Activated T-helper 1 cell treated with anti-CD3 and anti-CD28 coated beads, Interleukin-2, amount 50 U/mL, for 16 hours (primary cell): ENCODE results near the gene PCBP1.
"Not testable (repeated sequence)": the region's sequence is repeated elsewhere in the genome, so short reads cannot be mapped to it uniquely, and the experiment has no call there.

ENCODE experiments used
- DNase-seq, 2 donors: peaks; one replicate each; pipeline ENCODE4 v3.0.0-alpha.2; 2020; ENCODE audit warnings: low read depth in 1 of 2, low spot score in 1 of 2

PCBP1 gene

DNA sequence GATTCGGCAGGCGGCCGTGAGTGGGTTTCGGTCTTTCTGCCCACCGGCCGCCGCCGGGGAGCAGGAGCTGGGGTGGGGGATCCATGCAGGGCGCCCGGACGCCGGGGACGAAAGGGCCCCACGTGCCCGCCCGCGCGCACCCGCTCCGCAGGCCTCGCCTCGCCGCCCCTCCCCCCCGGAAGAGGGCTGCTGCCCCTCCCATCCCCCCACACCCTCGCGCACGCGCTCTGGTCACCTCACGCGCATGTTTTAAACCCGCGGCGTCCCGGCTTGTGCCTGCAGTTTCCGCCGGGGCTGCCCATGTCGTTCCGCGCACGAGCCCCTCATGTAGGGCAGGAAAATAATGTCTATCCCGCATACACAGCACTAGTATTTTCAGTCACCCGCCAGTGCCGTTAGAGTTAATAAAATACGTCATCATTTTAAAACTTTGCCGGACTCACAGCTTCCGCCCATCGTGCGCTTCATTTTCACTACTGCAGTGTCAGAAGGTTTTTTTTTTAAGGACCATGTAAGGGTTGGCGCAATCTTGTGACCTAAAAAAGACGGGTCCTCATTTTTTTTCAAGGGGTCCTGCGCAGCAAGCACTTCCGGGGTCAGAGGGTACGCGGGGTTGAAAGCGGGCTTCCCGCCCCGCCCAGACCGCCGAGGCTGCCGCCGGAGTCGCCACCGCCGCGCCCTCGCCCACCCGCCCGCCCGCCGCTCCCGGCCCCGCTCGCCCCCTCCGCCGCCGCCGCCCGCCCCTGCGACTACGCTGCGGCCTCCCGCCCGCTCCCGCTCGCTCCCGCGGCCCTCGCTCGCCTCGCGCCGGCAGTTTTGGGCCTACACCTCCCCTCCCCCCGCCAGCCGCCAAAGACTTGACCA lies at the start of gene PCBP1:
TSS of gene PCBP1 (plus strand) at position 640 of the 864 bp plus-strand sequence. CDS start 267 bp downstream, outside the sequence.
- DNase-seq: peak; percentile 94 to 97

DNA sequence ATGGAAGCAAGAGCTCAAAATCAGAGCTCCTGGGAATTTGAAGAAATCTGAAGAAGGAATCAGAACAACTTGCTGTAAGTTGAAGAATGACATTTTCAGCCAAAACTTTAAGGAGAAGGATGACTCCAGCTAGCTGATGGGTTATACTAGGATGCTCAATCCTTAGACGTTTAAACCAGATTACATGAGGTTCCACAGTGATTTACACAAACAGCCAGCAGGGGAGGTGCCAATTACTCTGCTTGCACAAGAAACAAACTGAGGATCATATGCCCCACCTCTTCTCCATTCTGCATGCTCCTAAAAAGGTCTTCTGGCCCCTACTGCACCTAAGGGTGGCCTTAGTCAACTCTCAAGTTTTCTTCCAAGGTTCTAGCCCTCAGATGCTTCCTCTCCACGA lies 47.9 kb upstream of the PCBP1 start:
- DNase-seq: no peak

DNA sequence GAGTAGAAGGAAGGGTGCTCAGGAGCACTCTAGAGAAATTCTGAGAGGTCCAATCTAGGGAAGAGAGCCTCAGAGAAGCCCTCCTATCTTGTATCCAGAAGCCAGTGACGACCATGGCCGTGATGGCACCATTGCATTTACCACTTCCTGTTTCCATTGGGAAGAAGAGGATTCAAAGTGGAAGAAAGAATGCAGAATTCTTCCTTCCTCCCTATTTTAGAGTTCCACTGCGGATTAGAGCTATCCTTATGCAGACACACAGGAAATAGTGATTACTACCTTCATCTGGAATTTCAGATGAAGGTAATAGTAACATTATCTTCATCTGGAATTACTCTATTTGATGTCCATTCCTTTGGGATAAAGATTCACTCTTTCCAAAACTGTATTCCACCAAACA lies 45.6 kb upstream of the PCBP1 start:
- DNase-seq: no peak

DNA sequence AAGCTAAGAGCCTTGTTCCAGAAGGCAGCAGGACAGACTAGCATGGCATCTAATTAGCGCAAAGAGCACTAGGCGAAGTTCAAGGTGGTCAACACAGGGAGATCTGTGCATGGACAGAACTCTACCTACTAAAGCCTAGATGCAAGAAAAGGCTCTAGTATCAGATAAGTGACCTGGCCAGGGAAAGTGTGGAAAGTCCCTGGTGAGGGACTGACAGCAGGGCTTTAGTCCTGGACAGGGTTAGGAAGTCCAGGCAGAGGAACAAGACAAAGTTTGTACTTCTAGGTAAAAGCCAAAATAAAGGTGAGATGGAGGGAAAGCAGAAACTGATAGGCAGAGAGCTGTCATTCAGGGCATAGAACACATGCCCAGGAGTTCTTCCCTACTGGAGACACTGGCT lies 45.0 kb upstream of the PCBP1 start:
- DNase-seq: no peak

DNA sequence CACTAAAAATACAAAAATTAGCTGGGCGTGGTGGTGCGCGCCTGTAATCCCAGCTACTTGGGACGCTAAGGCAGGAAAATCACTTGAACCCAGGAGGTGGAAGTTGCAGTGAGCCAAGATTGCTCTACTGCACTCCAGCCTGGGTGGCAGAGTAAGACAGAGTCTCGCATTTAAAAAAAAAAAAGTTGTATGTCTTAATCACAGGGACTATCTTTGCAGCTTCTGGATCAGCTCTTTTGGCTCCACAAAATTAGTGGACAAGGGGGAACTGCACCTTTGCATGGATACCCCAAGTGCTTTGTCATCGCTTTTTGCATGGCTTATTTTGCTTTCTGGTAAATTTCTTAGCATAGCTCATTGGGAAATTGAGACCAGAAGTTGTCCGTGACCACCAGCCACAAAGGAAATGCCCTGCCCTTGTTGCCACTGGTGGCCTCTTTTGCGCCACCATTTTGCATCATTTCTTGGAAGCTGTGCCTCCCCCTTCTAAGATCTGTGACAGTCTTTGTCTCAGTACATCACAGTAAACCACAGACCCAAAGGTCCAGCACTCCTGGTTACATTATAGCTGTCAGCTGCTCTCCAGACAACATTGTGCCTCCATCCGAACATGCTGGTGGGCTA lies 43.9 kb upstream of the PCBP1 start:
- no peak for DNase-seq

DNA sequence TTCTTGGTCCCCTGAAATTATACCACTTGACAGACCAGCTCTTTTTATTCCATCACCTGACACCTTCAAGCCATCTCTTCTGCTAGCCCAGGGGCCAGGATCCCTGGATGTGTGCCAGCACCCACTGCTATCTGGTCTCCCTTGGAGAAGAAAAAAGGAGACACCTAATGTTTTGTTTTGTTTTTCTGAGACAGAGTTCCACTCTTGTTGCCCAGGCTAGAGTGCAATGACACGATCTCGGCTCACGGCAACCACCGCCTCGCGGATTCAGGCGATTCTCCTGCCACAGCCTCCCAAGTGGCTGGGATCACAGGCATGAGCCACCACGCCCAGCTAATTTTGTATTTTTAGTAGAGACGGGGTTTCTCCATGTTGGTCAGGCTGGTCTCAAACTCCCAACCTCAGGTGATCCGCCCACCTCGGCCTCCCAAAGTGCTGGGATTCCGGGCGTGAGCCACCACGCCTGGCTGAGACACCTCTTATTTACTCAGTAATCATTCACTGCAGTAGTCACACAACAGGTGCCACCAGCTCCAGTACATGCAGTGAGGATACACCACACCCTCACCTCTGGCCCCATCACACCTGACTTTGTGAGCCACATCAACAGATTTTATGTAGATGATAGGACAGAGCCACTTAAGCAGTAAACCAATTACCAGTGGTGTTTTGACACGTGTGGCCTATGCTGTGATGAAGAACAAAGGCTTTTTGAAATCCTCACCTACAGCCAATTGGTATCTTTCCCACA lies 42.8 kb upstream of the PCBP1 start:
- DNase-seq: no peak

DNA sequence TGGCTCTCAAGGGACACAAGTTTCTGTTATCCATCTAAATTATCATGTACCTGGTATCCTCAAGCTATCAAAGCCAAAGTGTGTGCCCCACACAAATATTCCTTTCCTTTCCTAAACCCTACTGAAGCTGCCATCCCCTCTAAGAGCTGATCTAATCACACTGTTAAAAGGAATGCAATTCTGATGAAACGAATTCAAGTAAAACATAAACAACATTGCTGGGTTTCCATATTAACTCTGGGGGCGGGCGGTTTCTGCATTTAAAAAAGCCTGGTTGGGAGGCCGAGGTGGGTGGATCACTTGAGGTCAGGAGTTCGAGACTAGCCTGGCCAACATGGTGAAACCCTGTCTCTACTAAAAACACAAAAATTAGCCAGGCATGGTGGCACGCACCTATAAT lies 41.9 kb upstream of the PCBP1 start:
- no peak for DNase-seq

DNA sequence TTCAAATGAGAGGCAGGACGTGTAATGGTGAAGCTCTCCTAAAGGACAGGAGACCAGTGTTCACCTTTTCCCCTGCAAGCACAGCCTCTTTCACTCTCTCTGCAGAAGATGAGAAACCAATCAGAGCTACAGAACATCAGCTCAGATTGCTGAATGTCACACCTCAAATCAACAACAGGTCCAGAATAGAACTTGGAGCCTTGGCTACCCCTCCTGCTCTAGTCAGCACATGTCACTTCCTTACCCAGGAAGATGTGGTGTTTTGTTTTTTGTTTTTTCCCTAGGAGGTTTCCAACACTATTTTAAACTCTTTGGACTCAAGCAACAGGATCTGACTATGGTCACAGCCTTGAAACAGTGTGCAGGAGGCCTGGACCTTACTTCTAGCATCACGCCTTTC lies 41.3 kb upstream of the PCBP1 start:
- no peak for DNase-seq

DNA sequence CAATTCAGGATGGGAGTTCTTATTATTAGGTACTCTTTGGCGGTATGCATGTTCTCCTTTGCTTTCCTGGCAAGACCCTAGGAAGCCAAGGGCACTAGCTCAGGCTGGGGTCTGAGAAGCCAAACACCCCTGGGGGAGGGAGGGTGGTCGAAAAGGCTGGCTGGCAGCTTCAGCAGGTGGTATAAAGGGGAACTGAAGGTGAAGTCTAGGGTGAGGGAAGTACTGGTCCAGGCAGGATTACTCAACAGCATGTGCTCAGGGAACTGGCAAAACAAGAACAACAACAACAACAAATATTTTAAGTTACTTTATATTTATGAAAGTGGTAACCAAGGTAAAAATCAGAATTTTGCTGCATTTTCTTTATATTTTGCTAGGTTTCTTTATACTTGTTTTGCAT lies 40.7 kb upstream of the PCBP1 start:
- DNase-seq: no peak

DNA sequence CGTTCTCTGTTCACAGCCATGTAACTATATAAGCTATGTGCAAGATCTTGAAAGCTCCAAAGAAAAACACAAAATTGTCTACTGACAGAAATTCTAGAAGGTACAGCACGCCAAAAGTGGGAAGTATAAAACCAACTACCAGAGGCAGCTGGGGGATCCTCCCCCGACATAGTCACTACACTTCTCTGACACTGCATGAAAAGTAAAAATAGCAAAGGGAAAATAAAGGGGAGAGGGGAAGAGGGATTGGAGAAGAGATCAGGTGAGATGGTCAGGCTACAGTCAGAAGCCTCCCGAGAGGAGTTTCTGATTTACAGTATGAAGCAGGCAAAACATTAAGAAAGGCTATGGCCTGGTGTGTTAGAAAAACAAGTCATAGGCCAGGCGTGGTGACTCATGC lies 39.8 kb upstream of the PCBP1 start:
- no peak for DNase-seq

DNA sequence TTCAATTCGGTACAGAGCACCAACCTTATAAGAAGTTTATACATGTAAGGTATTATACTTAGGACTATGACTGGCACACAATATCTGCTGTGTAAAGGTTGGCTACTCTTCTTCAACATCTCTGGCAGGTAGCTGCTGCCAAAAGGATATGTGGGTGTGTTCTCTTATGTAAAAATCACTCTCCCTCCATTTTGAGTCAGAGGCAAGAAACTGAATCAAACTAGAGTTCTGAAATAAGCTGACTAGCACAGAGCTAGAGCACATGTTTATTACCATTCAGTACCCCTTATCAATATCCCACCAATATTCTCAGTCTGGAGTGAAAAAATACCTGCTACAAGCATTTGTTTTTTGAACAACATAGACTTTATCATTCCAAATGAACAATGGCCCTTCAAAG lies 38.0 kb upstream of the PCBP1 start:
- no peak for DNase-seq

DNA sequence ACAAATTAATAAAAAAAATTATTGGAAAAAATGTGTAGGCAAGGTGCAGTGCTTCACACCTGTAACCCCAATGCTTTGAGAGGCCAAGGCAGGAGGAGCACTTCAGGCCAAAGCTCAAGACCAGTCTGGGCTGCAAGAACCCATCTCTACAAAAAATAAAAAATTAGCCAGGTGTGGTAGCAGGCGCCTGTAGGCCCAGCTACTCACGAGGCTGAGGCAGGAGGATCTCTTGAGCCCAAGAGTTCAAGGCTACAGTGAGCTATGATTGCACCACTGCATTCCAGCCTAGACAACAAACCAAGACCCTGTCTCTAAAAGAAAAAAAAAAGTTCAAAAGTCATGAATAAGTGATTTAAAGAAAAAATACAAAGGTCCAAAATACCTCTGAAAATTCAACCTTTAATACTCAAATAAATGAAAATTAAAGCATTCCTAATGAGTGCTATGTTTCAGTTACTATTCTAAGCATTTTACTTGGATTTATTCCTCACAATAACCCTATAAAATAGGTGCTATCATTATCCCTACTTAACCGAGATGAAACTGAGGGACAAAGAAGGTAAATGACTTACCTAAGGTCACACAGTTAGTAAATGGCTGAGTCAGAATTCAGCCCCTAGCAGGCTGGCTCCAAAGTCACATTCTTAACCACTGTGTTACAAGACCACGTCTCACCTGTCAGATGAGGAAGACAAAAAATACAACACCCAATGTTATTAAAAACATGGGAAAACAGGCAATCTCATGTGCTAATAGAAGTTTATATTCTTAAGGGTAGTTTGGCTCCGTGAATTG lies 36.4 kb upstream of the PCBP1 start:
- no peak for DNase-seq

DNA sequence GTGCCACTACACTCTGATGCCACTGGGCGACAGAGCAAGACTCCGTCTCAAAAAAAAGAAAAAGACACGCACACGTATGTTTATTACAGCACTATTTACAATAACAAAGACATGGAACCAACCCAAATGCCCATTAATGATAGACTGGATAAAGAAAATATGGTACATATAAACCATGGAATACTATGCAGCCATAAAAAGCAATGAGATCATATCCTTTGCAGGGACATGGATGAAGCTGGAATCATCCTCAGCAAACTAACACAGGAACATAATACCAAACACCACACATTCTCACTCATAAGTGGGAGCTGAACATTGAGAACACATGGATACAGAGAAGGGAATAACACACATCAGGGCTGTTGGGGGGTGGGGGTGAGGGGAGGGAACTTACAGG lies 32.0 kb upstream of the PCBP1 start:
- DNase-seq: not testable (repeated sequence)

DNA sequence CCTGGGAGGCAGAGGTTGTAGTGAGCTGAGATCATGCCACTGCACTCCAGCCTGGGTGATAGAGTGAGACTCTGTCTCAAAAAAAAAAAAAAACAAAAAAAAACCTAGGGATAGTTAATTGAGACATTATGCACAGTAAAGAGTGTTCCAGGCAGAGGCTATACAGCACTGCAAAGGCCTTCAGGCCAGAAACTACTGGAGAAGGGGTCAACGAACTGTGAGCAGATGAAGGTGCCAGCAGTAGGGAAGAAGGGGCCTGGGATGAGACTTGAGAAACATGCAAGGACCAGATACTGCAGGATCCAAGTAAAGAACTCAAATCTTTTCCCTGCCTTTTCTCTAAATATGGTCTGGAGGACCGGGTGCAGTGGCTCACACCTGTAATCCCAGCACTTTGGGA lies 26.0 kb upstream of the PCBP1 start:
- DNase-seq: no peak

DNA sequence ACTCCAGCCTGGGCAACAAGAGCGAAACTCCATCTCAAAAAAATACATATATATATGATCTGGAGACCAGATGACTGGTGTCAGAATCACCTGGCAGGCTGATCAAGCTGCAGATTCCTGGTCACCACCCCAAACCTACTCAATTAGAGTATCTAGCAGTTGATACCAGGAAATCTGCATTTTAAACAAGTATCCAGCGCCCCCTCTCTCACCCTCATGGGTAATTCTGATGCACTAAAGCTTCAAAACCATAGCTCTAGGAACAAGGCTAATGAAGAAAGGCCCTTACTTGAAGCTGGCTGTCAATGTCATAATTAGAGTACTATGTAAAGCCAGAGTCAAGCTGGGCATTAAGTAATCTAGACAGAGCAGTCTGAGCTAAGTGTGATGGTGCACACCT lies 25.0 kb upstream of the PCBP1 start:
- no peak for DNase-seq

DNA sequence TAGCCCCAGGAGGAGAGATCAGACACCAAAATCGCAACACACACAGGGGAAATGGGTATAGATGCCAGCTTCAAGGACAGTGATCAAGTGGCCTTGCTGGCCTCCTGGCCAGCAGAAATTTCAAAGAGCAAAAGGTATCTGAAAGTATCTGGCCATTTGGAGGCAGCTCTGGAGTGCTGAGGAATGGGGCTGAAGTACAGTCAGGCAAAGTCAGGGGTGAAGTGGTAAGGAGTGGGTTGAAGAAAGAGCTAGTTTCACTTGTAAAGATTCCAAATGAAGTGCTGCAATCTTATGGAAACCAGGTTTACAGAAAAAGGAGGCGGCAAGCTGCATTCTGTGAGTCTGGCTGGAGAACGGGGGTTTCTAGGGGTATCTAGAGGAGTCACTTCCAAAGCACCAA lies 19.2 kb upstream of the PCBP1 start:
- no peak for DNase-seq

DNA sequence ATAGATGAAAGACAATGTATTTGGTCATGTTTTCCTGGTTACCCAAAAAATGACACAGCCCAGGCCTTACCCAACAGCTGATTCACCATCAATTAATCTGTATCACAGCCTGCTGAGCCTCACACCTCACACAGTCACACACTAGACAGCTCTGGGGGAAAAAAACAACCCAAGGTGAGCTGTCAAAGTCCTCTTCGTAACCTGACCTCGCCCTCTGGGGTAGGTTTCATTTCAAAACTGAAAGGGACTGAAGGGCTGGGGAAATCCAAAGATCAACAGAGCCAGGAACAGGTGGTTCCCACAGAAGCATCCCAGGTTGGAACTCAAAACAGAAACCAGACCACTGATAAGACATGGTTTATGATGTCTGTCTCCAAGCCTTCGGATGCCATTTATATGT lies 18.2 kb upstream of the PCBP1 start:
- DNase-seq: peak; percentile 17 to 53

DNA sequence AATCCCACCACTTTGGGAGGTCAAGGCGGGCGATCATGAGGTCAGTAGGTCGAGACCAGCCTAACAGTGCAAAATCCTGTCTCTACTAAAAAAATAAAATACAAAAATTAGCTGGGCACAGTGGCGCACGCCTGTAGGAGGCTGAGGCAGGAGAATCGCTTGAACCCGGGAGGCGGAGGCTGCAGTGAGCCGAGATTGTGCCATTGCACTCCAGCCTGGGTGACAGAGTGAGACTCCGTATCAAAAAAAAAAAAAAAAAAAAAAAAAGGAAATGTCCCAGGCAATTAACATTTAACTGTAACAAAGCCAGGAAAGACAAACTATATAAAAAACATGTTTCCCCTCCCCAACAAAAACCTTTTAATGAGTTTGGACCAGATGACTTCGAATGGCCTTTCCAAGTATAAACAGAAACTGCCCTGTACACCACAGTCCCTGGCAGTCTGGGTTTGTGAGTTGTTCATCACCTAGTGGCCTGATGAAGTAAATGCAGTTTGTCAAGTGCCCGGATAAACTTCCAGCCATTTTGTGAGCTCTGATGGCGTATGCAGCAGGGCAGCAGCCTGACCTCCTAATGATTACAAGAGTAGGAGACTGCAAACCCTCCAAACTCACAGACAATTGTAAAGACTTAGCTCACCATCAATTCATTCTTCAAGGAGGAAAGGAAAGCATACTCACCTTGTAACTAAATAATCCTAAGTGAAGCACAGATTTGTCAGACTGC lies 16.6 kb upstream of the PCBP1 start:
- peak in 1 of 2 donors; percentile 20 for DNase-seq

DNA sequence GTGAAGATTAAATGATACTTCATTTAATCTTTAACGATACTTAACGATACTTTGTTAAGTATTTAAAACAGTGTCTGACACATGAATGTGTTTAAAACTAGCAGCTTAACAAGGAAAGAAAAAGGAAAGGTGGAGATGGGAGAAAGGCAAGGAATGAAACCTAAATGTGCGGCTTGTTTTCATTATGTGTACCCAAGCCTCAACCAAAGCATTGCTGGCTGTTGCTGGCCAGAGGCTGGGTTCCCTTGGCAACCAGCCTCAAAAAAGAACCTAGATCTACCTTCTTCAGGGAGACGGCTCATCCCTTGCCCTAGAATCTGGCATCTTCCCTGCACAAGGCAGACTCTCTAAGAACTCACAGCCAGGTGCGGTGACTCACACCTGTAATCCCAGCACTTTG lies 13.8 kb upstream of the PCBP1 start:
- DNase-seq: no peak

DNA sequence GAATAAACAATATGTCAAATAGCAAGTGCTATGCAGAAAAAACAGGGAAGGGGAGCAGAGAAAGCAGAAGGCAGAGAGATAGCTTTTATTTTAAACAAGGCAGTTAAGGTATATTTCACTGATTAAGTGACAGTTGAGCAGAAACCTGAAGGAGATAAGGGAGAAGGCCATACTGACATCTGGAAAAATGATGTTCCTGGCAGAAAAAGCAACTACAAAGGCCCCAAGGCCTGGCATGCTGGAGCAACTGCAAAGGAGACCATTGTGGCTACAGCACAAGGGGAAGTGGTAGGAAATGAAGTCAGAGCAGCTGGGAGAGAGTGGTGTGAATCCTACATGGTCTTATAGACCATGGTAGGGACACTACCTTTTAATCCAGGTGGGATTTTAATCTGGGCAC lies 8.9 kb upstream of the PCBP1 start:
- no peak for DNase-seq
